ENCODE measurements around the gene CNKSR3.

CNKSR3 gene

DNA sequence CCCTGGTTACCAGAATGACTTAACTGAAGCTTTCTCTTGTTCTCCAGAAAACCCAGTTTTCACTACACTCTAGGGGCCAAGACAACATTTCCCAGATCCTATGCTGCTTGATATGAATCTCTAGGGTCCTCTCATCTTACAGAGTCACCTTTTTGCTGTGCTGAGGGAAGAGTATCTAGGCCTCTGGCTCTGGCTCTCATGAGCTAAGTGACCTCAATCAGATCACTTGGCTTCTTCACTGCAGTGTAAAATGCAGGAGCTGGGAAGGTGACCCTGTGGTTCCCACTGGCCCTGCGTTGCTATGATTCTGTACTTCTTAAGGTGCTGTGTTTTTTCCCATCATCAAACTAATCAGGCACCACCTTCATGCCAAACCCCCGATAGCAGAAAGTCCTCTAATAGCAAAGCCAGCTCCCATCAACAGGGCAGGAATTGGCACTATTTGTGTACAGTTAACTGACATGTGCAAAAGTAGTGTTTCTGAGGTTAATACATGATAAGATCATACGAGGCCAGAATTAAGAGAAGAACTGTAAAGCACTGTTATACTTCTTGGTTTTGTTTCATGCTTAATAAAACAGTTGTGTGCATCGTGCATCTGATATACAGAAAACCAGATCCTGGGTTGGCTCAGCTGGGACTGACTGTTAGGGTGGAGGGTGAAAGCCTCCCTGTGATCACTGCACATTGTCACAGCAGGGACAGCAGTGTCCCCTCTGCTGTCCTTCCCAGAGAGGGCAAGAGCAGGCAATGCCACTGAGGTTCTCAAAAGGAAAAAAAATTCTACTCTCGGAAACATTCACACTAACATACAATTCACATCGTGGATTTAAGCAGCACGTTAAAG, 46.7 kb downstream of the CNKSR3 start:
- TF ChIP-seq, protein P1, sequence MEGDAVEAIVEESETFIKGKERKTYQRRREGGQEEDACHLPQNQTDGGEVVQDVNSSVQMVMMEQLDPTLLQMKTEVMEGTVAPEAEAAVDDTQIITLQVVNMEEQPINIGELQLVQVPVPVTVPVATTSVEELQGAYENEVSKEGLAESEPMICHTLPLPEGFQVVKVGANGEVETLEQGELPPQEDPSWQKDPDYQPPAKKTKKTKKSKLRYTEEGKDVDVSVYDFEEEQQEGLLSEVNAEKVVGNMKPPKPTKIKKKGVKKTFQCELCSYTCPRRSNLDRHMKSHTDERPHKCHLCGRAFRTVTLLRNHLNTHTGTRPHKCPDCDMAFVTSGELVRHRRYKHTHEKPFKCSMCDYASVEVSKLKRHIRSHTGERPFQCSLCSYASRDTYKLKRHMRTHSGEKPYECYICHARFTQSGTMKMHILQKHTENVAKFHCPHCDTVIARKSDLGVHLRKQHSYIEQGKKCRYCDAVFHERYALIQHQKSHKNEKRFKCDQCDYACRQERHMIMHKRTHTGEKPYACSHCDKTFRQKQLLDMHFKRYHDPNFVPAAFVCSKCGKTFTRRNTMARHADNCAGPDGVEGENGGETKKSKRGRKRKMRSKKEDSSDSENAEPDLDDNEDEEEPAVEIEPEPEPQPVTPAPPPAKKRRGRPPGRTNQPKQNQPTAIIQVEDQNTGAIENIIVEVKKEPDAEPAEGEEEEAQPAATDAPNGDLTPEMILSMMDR (IDR thresholded peaks at IDR 0.05; ENCODE audit: insufficient read depth, missing control alignments): no peak
- DNase-seq (ENCODE audit: insufficient read length, low spot score) (no peak), FAIRE-seq (no peak)

DNA sequence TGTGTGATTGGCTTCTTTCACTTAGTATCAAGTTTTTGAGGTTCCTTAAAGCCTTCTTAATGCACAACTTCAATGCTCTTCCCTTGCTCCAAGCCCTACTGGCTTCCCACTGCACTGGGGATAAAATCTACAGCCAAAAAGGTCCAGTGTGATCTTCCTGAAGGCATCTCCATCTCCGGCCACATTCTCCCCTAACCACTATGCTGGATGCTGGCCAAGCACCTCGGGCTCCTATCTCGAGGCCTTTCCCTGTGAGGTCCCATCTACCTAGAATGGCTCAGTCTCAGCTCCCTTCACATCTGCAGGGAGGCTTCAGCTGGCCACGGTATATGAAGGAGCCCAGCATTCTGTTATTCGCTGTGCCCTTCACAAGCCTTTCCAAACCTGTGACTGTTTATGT, 48.1 kb downstream of the CNKSR3 start:
- FAIRE-seq (no peak), DNase-seq (ENCODE audit: insufficient read length, low spot score) (no peak)
- TF ChIP-seq, protein P1 (IDR thresholded peaks at IDR 0.05; ENCODE audit: insufficient read depth, missing control alignments): no peak

DNA sequence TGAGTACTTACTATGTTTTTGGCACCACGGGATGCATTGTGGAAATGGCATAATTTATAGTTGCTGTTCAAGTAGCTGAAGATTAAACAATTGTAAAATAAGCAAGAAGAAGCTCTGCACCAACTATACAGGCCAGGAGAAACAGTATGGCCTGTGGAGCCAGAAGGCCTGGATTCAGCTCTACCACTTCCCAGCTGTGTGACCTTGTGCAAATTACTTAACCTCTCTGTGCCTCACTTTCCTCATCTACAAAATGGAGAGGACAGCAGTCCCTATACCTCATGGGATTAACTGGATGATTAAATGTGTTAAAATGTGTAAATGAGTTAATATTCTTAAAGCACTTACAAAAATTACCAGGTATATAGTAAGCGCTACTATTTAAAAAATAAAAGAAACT, 49.1 kb downstream of the CNKSR3 start:
- no peak for DNase-seq (ENCODE audit: insufficient read length, low spot score)
- TF ChIP-seq, protein P1 (IDR thresholded peaks at IDR 0.05; ENCODE audit: insufficient read depth, missing control alignments): no peak
- no peak for FAIRE-seq

DNA sequence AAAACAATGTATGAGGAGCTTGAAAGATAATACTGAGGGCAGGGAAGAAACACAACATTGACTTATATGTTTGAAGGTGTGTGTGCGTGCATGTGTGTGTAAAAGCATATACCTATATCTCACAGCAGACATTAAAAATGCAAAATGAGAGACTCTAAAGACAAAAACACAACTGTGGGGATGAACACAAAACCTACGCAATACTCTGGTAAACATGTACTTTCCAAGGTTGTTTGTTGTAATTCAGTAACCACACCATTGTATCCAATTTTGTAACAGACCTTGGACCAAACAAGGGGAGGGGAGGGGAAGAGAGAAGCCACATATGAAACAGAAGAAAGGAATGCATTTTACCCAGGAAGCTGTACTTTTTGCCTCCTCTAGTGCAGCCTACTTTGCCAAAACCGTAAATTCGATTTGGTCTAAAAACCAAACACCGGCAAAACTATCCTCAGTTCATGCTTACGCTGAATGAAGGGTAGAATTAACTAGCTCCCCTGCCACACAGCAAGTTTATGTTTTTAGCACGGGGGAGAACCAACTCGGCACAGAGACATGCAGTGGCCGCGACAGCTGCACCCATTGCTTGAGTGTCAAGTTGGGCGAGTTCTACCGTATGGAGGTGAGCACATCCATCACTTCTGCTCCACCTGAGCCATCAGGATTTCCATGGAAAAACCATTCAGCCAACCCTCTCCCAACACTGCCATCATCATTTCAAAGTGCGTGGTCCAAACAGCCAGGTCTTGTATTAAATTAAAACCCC, 50.0 kb downstream of the CNKSR3 start:
- TF ChIP-seq, protein P1 (IDR thresholded peaks at IDR 0.05; ENCODE audit: insufficient read depth, missing control alignments): no peak
- DNase-seq (ENCODE audit: insufficient read length, low spot score) (no peak), FAIRE-seq (no peak)

DNA sequence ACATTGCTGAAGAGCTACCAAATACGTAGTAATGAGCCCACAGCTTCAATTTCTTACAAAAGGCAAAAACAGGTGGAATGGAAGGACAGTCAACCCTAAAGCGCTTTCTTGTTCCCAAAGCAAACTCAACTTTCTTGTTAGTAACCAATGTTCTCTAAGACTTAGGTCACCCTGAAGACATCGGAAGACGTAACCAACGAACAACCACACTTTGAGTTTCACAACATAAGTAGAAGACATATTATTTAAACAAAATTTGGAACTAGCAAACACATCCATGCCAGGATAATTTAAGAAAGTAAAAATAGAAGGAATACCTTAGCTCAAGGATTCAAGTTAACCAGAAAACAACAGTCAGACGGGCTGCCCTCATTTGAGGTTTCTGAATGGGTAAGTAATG, 51.0 kb downstream of the CNKSR3 start:
- TF ChIP-seq, protein P1 (IDR thresholded peaks at IDR 0.05; ENCODE audit: insufficient read depth, missing control alignments): no peak
- no peak for FAIRE-seq
- DNase-seq (ENCODE audit: insufficient read length, low spot score): no peak

DNA sequence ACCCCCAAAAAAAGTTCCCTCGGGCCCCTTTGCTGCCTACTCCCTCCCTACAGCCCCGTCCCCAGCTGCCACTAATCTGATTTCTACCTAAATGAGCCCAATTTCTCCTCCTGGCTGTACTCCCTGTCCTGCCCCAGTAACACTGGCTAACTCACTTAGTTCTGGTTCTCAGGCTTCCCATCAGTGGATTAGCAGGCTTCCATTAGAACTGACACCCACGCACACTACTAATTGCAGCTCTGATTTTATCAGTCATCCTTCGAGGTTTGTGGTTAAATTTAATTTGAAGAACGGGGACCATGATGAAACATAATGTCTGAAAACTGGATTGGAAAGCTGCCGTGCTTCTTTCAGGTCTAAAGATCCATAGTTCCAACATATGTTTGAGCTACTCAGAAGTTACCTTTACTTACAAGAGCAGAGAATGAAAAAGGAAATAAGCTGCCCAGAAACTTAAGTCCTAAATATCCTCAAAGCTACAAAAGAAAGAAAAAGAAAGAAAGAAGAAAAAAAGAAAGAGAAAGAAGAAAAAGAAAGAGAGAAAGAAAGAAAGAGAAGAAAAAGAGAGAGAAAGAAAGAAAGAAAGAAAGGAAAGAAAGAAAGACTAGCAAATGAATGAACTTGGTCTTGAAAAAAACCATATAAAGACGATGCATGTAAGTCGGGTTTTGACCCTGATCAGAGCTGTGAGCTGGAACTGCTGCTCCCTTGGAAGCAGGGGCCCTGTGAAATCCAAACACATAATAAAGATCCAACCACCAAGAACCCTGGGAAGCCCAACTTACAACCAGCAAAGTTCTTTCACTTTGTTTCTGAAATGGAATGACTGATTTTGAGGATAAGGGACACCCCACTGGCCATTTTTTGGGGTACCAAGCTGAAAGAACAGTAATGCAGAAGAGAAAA, 51.7 kb downstream of the CNKSR3 start:
- FAIRE-seq: no peak
- no peak for DNase-seq (ENCODE audit: insufficient read length, low spot score)
- TF ChIP-seq, protein P1 (IDR thresholded peaks at IDR 0.05; ENCODE audit: insufficient read depth, missing control alignments): no peak

Data from D721Med (cell line).